Measurements from ENCODE around the gene MAEL. TPM values are rescaled to one million over a fixed set of nuclear protein-coding genes. Genes with fewer than 3 reads are reported as not detected.

The MAEL gene
- total and polyA plus RNA-seq, 2 of the 13 experiments (the other 11 are each of a cell fraction or from before 2014, with no cell fraction given), result not detected

DNA sequence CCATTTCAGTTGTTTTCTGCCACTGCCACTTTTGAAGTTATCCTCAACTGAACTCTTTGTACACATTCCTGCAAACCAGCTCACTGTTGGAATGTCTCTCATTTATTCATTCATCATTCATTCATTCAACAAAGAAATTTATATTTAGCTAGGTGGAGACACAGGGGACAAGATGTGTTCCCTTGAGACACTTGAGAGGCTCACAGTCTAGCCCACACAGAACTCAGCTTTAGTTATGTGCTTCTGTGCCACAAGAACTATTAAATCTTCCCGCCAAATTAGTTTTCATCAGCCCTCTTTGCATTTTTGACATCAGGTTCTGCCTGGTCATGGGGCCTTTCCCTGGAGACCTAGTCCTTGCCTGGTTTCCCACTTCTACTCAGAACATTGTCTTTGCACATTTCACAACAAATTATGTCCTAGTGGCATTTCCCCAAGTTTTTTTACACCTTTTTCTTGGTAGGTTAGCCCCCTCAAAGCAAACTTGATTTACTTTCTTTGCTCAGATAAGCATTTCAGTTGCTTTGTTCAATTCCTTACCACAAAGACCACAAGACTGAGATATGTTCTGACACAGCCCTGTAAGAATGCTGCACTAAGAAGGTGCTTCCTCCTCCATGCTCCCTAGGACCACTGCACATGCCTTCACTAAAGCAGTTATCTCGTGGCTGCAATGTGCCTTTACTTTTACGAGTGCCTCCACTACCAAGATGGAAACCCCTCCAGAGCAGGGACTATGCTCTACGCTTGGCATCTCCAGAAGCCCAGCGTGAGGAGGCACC is 44.7 kb upstream of the MAEL start:
- Histone ChIP-seq H3K27me3 (ENCODE audit: control insufficient read depth in 1 of 2, insufficient read depth in 2 of 2, low read length in 2 of 2) (peaks cover 0 to 29% of the 10 kb centered on the region in 2 experiments; a peak in 3 of 5 replicates), H3K4me2 (ENCODE audit: low read depth, low read length) (no peak overlapping the region), H3K79me2 (ENCODE audit: insufficient read depth, low read length) (no peaks in the 10 kb centered on the region), H4K20me1 (ENCODE audit: insufficient read depth, low read length) (no peaks in the 10 kb centered on the region), H2AFZ (ENCODE audit: low read length) (no peak overlapping the region), H3K4me1 (ENCODE audit: insufficient read depth, low read length) (no peaks in the 10 kb centered on the region), H3K9me3 (ENCODE audit: low read length) (no peaks in the 10 kb centered on the region), H3K4me3 (replicated peaks in 1 of 3; ENCODE audit: insufficient read depth in 1 of 3, low read depth in 2 of 3, low read length in 3 of 3) (no peak overlapping the region), H3K27ac (ENCODE audit: extremely low read length, insufficient read depth, low read length) (no peak overlapping the region), H3K36me3 (replicated peaks in 1 of 2; ENCODE audit: control insufficient read depth in 1 of 2, insufficient read depth in 2 of 2, low read length in 2 of 2) (no peaks in the 10 kb centered on the region), H3K9ac (ENCODE audit: insufficient read depth, low read depth, low read length) (no peak overlapping the region)
- in situ Hi-C loops (cut with HindIII; ENCODE audit: extremely low pct_ligation_motif_present, low pct_unique_long_range_greater_than_20kb) (no loop called here), intact Hi-C loops (cut with micrococcal nuclease; ENCODE audit: unreplicated experiment) (no loop called here)
- DNase-seq (ENCODE audit: low spot score) (no peak), FAIRE-seq (no peak), ATAC-seq (no peak)
- BruUV-seq (replicated peaks), result no TSS peak
- CTCF ChIA-PET (ENCODE audit: low intra/inter-chr PET ratio, low total read pairs), result no interaction called here
- POLR2A ChIA-PET, result no interaction called here
- WGBS (ENCODE audit: low lambda C conversion rate), result 0% methylated on average over 5 of the region's 5 CpGs
- no peak for TF ChIP-seq ISX (CRISPR knock-in tag; conservative IDR thresholded peaks at IDR 0.05)
- TF ChIP-seq ELF3 (CRISPR knock-in tag; IDR thresholded peaks at IDR 0.05), result no peak
- no peak for TF ChIP-seq ZKSCAN8 (CRISPR knock-in tag; IDR thresholded peaks at IDR 0.05; ENCODE audit: borderline replicate concordance)
- TF ChIP-seq, protein P1, sequence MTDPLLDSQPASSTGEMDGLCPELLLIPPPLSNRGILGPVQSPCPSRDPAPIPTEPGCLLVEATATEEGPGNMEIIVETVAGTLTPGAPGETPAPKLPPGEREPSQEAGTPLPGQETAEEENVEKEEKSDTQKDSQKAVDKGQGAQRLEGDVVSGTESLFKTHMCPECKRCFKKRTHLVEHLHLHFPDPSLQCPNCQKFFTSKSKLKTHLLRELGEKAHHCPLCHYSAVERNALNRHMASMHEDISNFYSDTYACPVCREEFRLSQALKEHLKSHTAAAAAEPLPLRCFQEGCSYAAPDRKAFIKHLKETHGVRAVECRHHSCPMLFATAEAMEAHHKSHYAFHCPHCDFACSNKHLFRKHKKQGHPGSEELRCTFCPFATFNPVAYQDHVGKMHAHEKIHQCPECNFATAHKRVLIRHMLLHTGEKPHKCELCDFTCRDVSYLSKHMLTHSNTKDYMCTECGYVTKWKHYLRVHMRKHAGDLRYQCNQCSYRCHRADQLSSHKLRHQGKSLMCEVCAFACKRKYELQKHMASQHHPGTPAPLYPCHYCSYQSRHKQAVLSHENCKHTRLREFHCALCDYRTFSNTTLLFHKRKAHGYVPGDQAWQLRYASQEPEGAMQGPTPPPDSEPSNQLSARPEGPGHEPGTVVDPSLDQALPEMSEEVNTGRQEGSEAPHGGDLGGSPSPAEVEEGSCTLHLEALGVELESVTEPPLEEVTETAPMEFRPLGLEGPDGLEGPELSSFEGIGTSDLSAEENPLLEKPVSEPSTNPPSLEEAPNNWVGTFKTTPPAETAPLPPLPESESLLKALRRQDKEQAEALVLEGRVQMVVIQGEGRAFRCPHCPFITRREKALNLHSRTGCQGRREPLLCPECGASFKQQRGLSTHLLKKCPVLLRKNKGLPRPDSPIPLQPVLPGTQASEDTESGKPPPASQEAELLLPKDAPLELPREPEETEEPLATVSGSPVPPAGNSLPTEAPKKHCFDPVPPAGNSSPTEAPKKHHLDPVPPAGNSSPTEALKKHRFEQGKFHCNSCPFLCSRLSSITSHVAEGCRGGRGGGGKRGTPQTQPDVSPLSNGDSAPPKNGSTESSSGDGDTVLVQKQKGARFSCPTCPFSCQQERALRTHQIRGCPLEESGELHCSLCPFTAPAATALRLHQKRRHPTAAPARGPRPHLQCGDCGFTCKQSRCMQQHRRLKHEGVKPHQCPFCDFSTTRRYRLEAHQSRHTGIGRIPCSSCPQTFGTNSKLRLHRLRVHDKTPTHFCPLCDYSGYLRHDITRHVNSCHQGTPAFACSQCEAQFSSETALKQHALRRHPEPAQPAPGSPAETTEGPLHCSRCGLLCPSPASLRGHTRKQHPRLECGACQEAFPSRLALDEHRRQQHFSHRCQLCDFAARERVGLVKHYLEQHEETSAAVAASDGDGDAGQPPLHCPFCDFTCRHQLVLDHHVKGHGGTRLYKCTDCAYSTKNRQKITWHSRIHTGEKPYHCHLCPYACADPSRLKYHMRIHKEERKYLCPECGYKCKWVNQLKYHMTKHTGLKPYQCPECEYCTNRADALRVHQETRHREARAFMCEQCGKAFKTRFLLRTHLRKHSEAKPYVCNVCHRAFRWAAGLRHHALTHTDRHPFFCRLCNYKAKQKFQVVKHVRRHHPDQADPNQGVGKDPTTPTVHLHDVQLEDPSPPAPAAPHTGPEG (CRISPR knock-in tag; IDR thresholded peaks at IDR 0.05), result no peak
- TF ChIP-seq ZNF558 (CRISPR knock-in tag; IDR thresholded peaks at IDR 0.05; ENCODE audit: borderline replicate concordance), result no peak
- no peak for TF ChIP-seq U2AF1 (optimal IDR thresholded peaks at IDR 0.05; ENCODE audit: low read depth, low read length)
- no peak for TF ChIP-seq ZNF761 (CRISPR knock-in tag; conservative IDR thresholded peaks at IDR 0.05)
- no peak for TF ChIP-seq ZFP36L1 (CRISPR knock-in tag; IDR thresholded peaks at IDR 0.05)
- TF ChIP-seq MYNN (CRISPR knock-in tag; IDR thresholded peaks at IDR 0.05; ENCODE audit: low read depth), result no peak
- TF ChIP-seq SCMH1 (CRISPR knock-in tag; IDR thresholded peaks at IDR 0.05; ENCODE audit: borderline replicate concordance), result no peak
- TF ChIP-seq, protein P2, sequence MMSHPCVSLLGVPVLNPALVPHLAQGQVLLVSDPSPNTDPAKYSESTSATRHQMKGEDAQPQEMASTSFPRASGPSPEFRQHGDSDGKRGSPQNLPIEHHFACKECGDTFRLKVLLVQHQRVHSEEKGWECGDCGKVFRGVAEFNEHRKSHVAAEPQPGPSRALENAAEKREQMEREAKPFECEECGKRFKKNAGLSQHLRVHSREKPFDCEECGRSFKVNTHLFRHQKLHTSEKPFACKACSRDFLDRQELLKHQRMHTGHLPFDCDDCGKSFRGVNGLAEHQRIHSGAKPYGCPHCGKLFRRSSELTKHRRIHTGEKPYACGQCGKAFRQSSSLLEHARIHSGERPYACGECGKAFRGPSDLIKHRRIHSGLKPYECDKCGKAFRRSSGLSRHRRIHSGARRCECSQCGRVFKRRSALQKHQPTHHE (CRISPR knock-in tag; IDR thresholded peaks at IDR 0.05; ENCODE audit: borderline replicate concordance), result no peak
- TF ChIP-seq ELF1 (CRISPR knock-in tag; IDR thresholded peaks at IDR 0.05), result no peak
- no peak for TF ChIP-seq ZNF501 (CRISPR knock-in tag; IDR thresholded peaks at IDR 0.05)
- TF ChIP-seq ZNF530 (CRISPR knock-in tag; IDR thresholded peaks at IDR 0.05; ENCODE audit: low read depth), result no peak
- TF ChIP-seq SMAD1 (CRISPR knock-in tag; IDR thresholded peaks at IDR 0.05; ENCODE audit: borderline replicate concordance, low read depth), result no peak

Data from HepG2 (cell line).